ENCODE results near the gene PEX14. TPM values are rescaled to one million over a fixed set of nuclear protein-coding genes. Genes with fewer than 3 reads are reported as not detected.

PEX14 gene
- total and polyA plus RNA-seq, 9 of the 15 experiments (the other 6 are each of a cell fraction or from before 2014, with no cell fraction given), result 2.6 to 45.7 (median 22.7) TPM

GRCh38 chr1:10459184-10459583, 15.6 kb upstream of the PEX14 start (continued):
- TF ChIP-seq CLOCK (CRISPR knock-in tag; IDR thresholded peaks at IDR 0.05; ENCODE audit: borderline replicate concordance), result no peak
- TF ChIP-seq RBM15 (IDR thresholded peaks at IDR 0.05; ENCODE audit: insufficient read depth, low read length), result no peak
- no peak for TF ChIP-seq TEAD1 (CRISPR knock-in tag; IDR thresholded peaks at IDR 0.05)
- TF ChIP-seq FOXP4 (CRISPR knock-in tag; IDR thresholded peaks at IDR 0.05; ENCODE audit: borderline replicate concordance), result no peak
- TF ChIP-seq RNF219 (CRISPR knock-in tag; IDR thresholded peaks at IDR 0.05), result no peak
- TF ChIP-seq CUX1 (CRISPR knock-in tag; IDR thresholded peaks at IDR 0.05), result no peak
- 0 out of 2 replicates have a peak, but pooled peaks have one; percentile 25 for TF ChIP-seq ARID3A (IDR thresholded peaks at IDR 0.05; ENCODE audit: borderline replicate concordance, low read depth, low read length)
- TF ChIP-seq POLR3G (IDR thresholded peaks at IDR 0.05; ENCODE audit: extremely low read depth, insufficient read length, insufficient replicate concordance), result no peak
- TF ChIP-seq ZBTB5 (IDR thresholded peaks at IDR 0.05), result no peak
